GM11168 (cell line): ENCODE data around the gene COL9A1.

Source experiments
- in situ Hi-C: fragments of 300-500 bp; cut with MboI; formaldehyde crosslinking; loops from one replicate; pipeline ENCODE4 v1.12.0; 2022; ENCODE audit warnings: low sequenced_read_pairs; ENCODE audit not compliant: unreplicated experiment

COL9A1 gene

GRCh38 chr6:70292193-70292592, 10.7 kb downstream of the COL9A1 start:
- in situ Hi-C loops, result no loop called here

- in situ Hi-C loops, result no loop called here
These were observed 13.6 kb downstream of the COL9A1 start for GRCh38 chr6:70289299-70289698.

- in situ Hi-C loops, result no loop called here
These were observed 16.0 kb downstream of the COL9A1 start for GRCh38 chr6:70286905-70287304.

GRCh38 chr6:70285201-70285600, 17.7 kb downstream of the COL9A1 start:
- in situ Hi-C loops, result no loop called here

GRCh38 chr6:70282919-70283461, 19.9 kb downstream of the COL9A1 start:
- in situ Hi-C loops, result no loop called here

- in situ Hi-C loops, result no loop called here
These were observed 20.5 kb downstream of the COL9A1 start for GRCh38 chr6:70282312-70282918.

GRCh38 chr6:70281923-70282311, 21.0 kb downstream of the COL9A1 start:
- in situ Hi-C loops, result no loop called here

GRCh38 chr6:70280400-70280853, 22.5 kb downstream of the COL9A1 start:
- in situ Hi-C loops, result no loop called here

- in situ Hi-C loops, result no loop called here
These were observed 25.4 kb downstream of the COL9A1 start for GRCh38 chr6:70277470-70277869.

GRCh38 chr6:70274338-70274737, 28.5 kb downstream of the COL9A1 start:
- in situ Hi-C loops, result no loop called here

- in situ Hi-C loops, result no loop called here
These were observed 30.8 kb downstream of the COL9A1 start for GRCh38 chr6:70272071-70272470.

- in situ Hi-C loops, result no loop called here
These were observed 32.4 kb downstream of the COL9A1 start for GRCh38 chr6:70270287-70271005.

- in situ Hi-C loops, result no loop called here
These were observed 36.7 kb downstream of the COL9A1 start for GRCh38 chr6:70266142-70266541.

- in situ Hi-C loops, result no loop called here
These were observed 38.6 kb downstream of the COL9A1 start for GRCh38 chr6:70264306-70264705.

GRCh38 chr6:70258483-70258882, 44.4 kb downstream of the COL9A1 start:
- in situ Hi-C loops, result no loop called here

- in situ Hi-C loops, result no loop called here
These were observed 45.1 kb downstream of the COL9A1 start for GRCh38 chr6:70257768-70258273.

- in situ Hi-C loops, result no loop called here
These were observed 48.1 kb downstream of the COL9A1 start for GRCh38 chr6:70254784-70255183.

GRCh38 chr6:70253923-70254322, 49.0 kb downstream of the COL9A1 start:
- in situ Hi-C loops, result no loop called here

- in situ Hi-C loops, result no loop called here
These were observed 50.3 kb downstream of the COL9A1 start for GRCh38 chr6:70252604-70253003.

GRCh38 chr6:70246118-70246517, 56.8 kb downstream of the COL9A1 start:
- in situ Hi-C loops, result no loop called here

GRCh38 chr6:70241991-70242420, 60.9 kb downstream of the COL9A1 start:
- in situ Hi-C loops, result no loop called here
